NCI-H187 (cell line): ENCODE data around the gene SEPTIN2.
"Not testable (repeated sequence)": the region's sequence is repeated elsewhere in the genome, so short reads cannot be mapped to it uniquely, and the experiment has no call there.

ENCODE experiments used
- DNase-seq, 2 experiments: peaks; one replicate each; lab custom pipeline; 2025; lab: John Stamatoyannopoulos, UW

SEPTIN2 gene

DNA sequence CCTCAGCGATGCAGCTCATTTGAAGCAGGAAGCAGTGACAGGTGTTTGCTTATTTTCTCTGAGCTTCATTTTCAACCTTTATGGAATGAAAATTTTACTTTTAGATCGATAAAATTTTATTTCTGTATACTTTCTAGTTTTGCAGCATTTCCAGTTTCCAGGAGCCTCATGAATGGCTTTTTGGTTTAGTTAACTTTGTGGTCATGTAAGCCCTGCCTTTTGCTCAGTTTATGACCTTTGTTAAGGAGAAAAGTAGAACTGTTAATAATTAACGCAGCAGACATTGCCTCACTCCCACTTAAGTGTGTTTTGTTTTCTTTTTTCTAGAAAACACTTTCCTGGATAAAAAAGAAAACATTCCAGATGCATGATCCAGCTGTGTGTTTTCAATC is 35.9 kb downstream of the SEPTIN2 start:
- DNase-seq, result no peak

DNA sequence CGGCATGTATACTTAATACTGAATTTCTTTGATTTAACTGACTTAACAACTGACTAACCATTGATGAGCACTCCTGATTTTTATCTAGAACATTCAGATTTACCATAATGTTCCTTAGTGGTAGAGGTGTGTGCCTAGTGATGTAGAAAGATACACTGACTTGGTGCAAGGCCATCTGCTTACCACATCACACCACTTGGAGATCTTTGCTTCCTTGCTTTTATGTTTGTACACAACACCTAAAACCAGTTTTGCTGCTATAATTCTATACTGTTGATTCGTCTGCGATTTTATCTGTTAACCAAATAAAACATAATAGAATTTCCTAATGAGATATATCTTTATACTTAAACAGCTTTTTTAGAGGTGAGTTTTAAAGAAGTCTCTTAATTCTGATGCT is 36.5 kb downstream of the SEPTIN2 start:
- no peak for DNase-seq

DNA sequence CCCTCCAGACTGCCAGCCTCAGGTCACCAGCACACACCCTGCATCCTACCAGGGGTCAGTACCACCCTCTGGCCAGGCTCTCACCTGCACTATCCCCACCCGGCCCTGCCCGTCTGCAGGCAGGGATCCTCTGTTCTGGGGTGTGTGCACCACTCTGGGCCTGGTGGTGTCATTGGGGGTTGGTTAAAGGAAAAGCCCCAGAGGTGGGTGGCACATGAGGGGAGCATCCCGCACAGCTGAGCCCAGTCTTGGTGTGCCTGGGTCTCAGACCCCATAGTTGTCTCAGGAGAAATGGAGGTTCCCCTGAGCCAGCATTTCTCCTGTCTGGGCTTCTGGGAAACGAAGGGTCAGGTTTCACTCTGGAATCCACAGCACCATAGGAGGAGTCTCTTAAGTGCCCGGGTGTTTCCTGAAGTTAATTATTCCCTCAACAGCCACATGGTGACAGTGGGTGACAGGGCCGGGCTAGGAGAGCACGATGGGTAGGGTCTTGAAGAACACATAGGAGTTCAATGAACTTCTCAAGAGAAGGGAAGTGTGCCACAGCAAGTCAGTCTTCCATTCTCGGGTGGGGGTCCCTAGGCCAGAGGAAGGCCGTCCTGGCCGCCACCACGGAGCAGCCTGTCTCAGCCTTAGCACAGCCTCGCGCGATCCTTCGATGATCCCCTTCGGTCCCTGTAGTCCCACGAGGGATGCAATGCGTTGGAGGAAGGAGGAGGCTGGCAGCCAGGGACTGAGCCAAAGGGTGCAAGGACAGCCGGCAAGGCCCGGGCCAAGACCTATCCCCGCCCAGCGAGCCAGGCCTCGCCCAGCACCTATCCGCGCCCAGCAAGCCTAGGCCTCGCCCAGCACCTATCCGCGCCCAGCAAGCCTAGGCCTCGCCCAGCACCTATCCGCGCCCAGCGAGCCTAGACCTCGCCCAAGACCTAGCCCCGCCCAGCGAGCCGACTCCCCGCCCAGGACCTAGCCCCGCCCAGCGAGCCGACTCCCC is 39.2 kb downstream of the SEPTIN2 start:
- DNase-seq, result peak in 1 of 2 experiments; percentile 57

DNA sequence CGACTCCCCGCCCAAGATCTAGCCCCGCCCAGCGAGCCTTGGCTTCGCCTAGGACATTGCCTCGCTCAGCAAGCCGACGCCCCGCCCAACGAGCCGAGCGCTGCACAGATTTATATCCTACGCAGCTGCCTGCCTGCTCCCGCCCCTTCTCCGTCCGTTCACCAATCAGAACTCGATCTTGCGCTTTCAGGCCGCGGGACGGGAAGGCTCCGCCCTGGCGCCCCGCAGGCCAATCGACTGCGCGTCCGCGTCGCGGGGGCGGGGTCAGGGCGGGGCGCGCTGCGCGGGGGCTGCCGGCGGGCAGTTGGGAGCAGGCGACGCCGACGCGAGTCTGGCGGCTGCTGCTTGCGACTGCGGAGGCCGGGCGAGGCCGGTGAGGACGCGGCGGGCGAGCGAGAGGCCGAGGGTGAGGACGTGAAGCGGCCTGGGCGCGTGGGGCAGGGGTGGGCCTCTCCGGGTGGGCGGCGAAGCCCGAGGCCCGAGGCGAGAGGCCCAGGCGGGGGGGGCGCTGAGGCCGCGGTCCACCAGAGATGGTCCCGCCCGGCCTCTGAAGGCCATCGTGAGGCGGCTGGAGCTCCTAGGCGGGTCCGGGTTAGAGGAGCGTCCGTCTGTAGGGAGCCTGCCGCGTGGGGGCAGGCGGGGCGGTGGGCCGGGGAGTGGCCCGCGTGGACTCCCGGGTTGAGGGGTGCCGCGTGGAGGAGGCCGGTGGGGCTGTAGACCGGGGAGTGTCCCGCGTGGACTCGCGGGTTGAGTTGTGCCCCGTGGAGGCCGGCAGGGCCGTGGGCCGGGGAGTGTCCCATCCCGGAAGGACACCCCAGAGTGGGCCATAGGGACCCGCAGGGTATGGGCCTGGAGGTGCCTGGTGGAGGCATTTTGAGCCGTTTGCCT is 40.5 kb downstream of the SEPTIN2 start, which contains the start of gene FARP2:
TSS of gene FARP2 (plus strand) at position 303 of the 888 bp plus-strand sequence. CDS start 16,823 bp downstream, outside the sequence.
- DNase-seq, result peak; percentile 80 to 95

DNA sequence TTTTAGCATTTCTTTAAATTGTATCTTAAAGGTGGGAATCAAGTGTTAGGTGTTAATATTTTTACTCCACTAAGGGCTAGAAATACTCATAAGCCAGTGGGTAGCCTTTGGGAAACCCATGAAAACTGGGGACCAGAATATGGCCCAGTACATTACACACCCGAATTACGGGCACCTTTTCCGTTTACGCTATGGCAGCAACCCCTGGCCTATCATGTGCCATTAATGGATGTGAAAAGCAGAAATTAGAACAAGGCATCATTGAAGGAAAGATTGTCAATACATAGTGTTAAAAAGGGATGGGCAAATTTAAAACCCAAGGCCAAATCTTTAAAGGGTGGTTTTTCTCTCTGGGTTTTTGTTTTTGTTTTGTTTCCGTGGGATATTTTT is 41.1 kb downstream of the SEPTIN2 start:
- no peak for DNase-seq

DNA sequence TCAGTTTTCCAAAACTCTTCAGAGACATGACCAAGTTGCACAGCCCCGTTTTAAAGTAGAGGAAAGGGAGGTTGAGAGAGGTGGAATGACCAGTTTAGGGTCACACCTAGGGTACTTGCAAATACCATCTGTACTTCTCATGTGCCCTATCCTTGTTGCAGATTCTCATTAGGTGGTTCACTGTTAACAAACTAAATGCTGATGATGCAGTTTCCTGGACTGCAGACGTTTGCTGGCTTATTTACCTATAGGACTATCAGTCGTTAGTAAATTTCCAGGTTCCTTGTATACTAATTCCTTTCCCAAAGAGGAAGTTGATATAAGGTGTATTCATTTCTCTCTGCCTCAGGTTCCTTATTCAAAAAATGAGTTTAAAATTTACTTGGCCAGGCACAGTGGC is 41.8 kb downstream of the SEPTIN2 start:
- DNase-seq, result no peak

DNA sequence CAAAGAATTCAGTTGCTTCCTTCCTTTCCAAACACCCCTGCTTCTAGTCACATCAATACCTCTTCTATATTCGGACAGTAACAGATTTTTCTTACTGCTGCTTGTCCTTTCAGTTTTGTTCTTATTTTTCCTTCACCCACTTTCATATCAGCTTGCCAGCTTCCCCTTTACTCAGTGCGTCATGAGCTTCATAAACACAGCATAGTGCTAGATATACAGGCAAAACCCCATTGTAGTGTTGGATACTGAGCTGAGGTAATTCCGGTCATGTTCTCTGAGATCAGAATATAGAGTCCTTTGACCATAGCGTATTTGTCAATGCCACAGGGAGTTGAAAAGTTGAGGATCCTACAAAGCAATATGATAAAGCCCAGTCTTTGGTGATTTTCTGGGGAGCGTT is 42.7 kb downstream of the SEPTIN2 start:
- no peak for DNase-seq

DNA sequence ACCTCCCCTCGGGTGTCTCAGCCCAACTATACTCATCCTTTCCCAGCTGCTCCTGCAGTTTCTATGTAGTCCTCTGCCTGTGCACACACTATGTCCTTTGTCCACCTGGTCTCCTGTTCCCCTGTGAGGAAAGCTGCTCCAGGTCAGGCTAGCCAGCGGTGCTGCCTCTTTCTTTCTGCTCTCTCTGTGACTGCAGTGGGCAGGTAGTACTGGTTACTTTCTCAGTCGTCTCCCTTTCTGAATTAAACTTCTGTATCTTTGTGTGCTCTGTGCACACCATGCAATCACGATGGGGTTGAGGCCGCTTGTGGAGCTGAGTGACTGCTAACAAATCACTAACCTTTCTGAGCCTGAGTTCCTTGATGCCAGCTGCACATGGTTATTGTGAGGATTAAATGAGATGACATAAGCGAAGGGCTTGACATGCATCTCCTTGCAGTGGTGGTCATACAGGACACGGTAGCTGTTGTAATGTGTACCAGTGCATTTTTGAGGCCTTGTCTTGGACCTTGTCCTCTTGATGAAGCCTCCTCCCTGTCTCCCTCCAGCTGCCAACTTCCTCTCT is 43.8 kb downstream of the SEPTIN2 start:
- no peak for DNase-seq

DNA sequence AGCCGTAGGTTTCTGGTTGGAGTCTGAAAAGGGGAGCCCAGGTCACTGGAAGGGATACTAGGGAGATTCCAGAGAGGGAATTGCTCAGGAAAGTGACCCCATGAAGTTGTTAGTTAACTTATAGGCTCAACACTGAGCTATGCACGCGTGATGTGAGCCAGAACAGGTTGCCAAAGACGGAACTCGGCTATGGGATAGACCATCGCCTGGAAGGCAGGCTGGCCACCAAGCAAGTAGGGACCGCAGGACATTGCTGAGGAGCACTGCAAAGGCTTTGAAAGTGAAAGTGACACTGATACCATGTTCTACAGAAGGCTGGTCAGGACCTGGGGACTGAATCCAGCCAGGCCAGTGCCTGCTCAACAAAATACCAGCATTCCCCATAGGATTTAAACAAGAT is 47.7 kb downstream of the SEPTIN2 start:
- DNase-seq, result no peak

DNA sequence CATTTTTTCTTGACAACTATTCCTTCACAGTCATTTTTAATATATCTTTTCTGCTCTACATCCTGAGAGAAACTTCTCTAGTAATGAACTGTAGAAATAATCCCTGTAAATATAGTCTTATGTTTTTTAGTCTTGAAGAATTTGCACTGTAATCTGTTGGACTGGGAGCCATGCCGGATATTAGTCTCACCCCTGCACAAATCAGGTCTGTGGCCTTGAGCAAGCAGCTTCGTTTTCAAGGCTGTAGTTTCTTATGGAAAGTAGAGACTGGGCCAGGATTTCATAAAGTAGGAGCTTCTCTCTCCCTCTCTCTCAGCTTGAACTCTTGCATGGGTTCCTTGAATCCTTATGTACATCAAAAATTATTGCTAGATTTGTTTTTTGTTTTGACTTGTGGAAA is 49.1 kb downstream of the SEPTIN2 start:
- no peak for DNase-seq

DNA sequence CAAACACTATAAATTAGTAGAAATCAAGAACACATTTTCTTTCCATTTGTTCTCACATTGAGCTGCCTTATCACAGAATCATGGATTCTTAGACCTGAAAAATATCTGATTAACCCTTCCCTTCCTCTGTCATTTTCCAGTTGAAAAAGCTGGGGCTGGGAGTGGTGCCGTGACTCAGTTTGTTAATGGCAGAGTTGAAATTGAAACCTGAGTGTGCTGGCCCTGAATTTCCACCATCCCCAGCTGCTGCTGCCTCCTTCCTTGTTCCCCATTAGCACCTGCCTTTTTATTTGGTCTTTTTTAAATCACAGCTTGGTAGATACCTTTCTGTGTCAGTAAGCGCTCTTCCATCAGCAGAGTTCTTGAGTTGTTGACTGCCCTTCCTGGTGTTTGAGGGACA is 51.0 kb downstream of the SEPTIN2 start:
- DNase-seq, result no peak

DNA sequence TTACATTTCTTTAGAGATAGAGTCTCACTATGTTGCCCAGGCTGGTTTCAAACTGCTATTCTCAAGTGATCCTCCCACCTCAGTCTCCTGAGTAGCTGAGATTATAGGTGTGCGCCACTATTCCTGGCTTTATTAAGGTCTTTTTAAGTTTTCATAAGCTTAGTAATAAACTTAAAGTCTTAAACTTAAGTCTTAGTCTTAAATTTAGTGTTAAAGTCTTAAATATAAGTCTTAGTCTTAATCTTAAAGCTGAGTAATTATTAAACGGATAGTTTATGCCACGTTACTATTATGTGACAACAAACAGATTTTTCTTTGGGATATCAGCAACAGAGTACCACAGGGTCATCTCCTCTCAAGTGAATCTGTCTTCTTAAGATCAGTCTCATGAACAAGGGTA is 52.9 kb downstream of the SEPTIN2 start:
- no peak for DNase-seq

DNA sequence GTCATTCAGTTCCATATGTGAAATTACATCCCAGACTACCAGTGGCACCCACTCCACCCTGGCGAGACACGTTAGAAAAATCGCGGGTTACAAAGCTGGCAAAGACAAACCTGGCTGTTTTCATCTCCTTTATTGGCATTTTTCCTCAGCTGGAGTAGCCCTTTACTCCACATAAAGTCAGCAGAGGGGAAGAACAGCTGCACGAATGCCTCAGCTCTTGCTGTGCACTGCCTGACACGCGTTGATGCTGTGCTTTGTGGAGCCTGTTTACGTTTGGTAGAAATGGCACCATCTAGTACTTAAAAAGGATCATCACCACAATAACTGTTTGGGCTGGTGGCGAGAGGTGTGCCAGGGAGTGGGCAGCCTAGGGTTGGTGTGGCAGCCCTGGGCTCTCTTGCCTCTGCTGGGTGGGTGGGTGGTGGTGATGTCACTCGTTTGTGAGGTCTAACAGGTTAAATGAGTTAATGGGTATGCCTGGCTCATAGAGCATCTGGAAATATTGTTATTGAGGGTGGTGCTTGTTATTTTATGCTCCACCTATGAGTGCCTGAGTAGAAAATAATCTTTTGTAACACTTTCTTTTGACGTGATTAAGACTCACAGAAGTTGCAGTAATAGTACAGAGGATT is 56.8 kb downstream of the SEPTIN2 start:
- no peak for DNase-seq

DNA sequence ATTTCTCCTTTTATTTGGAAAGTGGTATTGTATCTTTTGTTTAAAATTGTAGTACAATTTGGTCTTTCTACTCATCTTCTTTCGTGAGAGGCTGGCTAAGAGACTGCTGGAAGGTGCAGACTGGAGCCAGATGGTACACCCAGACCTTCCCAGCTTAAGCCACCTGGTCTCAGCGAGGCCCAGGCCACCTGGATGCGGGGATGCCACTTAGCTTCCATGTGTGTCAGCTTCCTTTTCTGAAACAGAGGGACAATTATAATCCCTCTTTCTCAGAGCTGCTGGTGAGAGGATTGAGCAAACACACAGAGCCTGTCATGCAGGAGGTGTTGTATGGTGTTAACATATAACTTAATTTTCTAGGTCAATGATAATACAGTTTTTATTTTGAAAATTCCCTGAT is 57.7 kb downstream of the SEPTIN2 start:
- DNase-seq, result no peak

DNA sequence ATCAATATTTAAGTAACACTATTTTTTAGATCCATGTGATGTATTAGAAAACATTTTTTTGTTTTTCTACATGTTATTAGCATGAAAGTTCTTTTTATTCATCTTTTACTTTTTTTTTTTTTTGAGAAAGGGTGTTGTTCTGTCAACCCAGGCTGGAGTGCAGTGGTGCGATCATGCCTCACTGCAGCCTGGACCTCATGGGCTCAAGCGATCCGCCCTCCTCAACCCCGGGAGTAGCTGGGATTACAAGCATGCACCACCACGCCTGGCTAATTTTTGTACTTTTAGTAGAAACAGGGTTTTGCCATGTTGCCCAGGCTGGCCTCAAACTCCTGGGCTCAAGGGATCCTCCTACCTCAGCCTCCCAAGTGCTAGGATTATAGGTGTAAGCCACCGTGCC is 58.2 kb downstream of the SEPTIN2 start:
- DNase-seq, result not testable (repeated sequence)

DNA sequence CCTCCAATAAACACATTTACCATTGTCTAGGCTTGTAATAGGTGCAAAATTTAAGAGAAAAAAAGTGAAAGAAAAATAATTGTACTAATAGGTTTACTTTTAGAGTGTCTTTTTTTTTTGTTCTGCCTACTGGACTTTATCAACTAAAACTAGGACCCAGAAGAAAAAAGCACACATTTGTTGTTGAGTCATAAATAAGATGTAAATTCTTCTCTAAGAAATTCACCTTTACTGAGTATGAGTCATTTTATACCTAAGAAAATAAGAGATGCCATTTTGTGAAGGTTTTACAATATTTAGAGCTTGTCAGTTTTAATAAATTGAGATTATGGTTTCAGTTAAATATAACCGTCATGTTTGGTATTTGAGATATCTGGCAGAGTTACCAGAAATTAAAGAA is 59.6 kb downstream of the SEPTIN2 start:
- DNase-seq, result no peak

DNA sequence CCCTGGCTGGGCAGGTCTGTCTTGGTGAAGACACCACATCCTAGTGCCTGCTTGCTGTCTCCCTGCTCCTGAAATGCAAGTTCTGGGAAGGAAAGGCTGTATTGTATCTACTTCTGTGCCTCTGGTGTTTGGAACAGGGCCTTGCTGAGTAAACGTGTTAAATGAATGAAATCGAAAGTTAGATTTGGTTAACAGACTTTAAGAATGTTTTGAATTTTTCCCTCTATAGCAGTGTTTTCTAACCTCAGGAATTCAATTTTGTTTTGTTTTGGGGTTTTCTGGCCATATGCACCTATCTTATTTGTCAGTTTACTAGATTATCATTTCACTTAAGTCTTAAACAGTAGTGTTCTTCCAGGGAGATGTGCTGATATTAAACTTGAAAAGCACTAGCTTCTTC is 61.1 kb downstream of the SEPTIN2 start:
- DNase-seq, result no peak

DNA sequence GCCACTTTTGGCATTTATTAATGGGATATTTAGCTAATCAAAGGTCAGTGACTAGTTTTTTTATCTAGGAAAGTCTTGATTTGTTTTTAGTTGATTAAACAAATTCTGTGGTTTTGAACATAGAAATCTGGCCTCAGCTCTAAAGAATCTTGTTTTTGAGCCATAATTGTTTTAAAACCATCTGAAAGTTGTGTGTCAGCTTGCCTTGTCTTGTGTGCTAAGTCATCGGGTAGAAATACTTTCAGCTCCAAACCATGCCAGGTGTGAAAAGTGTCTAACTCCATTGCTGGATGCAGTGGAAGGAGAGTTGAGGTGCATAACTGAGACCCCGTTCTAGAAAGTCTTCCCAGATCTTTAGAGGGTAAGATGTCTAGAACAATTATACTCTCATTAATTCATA is 63.1 kb downstream of the SEPTIN2 start:
- DNase-seq, result no peak

DNA sequence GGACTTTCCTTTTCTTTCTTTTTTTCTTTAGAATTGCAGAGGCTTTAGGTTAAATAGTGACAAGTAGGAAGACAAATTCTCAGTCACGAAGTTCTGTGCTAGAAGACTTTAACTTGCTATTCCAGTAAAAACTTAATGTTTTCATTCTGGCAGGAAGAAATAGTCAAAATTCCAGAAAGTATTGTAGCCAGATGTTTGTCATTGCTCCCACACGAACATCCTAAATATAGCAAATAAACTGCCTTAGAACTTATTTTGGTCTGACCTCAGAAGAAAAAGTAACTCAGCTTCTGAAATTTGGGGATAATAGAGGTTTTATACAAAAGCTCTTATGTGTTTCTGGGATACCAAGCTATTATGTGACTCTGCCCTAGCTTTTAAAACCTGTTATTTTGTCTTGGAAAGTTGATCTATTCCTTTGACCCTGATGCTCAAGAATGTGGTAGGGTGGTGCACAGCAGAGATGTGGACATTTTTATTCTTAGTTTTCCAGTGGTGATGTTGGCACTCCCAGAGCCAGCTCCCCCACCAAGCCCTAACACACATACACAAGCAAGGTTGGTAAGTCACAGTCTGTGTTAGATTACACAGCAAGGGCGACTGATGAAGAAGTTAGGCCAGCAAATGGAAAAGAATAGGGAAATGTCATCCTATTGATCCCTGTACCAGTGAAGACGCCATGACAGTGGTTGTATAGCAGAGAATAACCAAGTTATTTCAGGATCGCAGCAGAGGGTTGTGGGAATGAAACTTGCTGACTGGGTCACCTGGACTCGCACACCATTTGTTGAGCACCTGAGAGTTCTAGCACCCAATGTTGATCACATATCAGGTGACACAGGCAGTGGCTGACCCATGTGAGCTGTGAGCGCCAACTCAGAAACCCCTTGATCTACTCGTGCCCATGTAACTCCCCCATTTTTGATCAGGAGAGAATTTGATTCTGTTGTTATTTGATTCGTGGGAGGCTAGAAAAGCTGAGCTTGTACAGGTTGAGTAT is 64.1 kb downstream of the SEPTIN2 start:
- no peak for DNase-seq

DNA sequence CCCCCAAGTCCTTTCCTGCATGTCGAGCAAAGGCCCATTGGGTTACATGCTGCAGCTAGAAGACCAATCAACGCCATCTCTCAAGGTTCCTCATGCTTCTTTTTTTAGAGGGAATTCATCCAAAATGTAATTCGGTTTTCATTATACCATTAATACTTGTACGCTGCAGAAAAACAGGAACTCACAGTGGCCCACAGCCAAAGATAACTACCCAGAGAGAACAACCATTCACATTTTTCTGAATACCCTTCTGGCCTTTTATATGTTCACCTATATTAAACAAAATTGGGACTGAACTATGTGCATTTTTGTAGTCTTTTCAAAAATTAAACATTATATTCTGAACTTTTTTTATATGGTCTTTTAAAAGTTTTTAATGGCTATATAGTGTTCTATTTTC is 66.1 kb downstream of the SEPTIN2 start:
- DNase-seq, result no peak

DNA sequence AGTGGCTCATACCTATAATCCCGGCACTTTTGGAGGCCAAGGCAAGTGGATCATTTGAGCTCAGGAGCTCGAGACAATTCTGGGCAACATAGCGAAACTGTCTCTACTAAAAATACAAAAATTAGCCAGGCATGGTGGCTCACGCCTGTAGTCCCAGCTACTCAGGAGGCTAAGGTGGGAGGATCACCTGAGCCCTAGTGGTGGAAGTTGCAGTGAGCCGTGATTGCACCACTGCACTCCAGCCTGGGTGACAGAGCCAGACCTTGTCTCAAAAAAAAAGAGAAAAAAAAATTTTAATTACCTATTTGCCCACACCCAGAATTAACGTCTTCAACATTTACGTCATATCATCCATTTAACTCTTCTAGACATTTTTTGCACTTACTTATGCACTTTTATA is 69.7 kb downstream of the SEPTIN2 start:
- DNase-seq, result not testable (repeated sequence)
